Lower lobe of right lung (tissue), 2 donors: ENCODE measurements around the gene MUC12. TPM values are rescaled to one million over a fixed set of nuclear protein-coding genes. Genes with fewer than 3 reads are reported as not detected.
"Not testable (repeated sequence)": the region's sequence is repeated elsewhere in the genome, so short reads cannot be mapped to it uniquely, and the experiment has no call there.

Experiments used
- ATAC-seq, 2 donors: fragments of 200-7000 bp; cut with Tn5 transposase; one replicate each; pipeline ENCODE4 v1.9.1; 2020 to 2022; ENCODE audit warnings: mild to moderate bottlenecking in 2 of 2, moderate library complexity in 2 of 2
- DNase-seq: peaks from one replicate; pipeline ENCODE4 v3.0.0-alpha.2; 2020
- H3K27ac ChIP-seq: fragments of 200-600 bp; one replicate; pipeline ENCODE4 v1.8.0; 2022
- H3K27me3 ChIP-seq: fragments of 200-600 bp; one replicate; pipeline ENCODE4 v1.8.0; 2022; ENCODE audit warnings: low read depth
- H3K36me3 ChIP-seq: fragments of 200-600 bp; one replicate; pipeline ENCODE4 v1.8.0; 2022; ENCODE audit warnings: mild to moderate bottlenecking
- H3K4me1 ChIP-seq: fragments of 200-600 bp; one replicate; pipeline ENCODE4 v1.8.0; 2022
- H3K4me3 ChIP-seq: fragments of 200-600 bp; one replicate; pipeline ENCODE4 v1.8.0; 2022; ENCODE audit warnings: mild to moderate bottlenecking
- H3K9me3 ChIP-seq: fragments of 200-600 bp; one replicate; pipeline ENCODE4 v1.8.0; 2022
- CTCF ChIP-seq: fragments of 200-600 bp; IDR thresholded peaks from one replicate; pipeline ENCODE4 v1.8.0; 2022; ENCODE audit warnings: antibody characterized with exemption, mild to moderate bottlenecking
- intact Hi-C: fragments of 100-400 bp; cut with DNase I; formaldehyde crosslinking; loops from one replicate; pipeline ENCODE4 v1.11.0; 2022
- long read RNA-seq: library from polyadenylated mRNA; unstranded; transcript quantifications from one replicate; pipeline ENCODE4 v2.0.0, GENCODE V29; 2021
- total RNA-seq: library from RNA; stranded (reverse); fragmentation: NEBNext Ultra II Directional; extraction: Animal tissue kit (Norgen Biotek cat#: 25700); gene quantifications from one replicate; pipeline ENCODE4 v1.2.1, GENCODE V29; 2021
- donor health status: DM: no; HTN: yes; CAD: no; lungs with severe emphysema.

MUC12 gene
- total RNA-seq: 1.2 TPM
- long read RNA-seq, partial matches to known transcripts: 0 of 1 reads
- long read RNA-seq, other reads (novel, unspliced or antisense): 1 of 1 reads

- TF ChIP-seq CTCF: no peak
- Histone ChIP-seq H3K4me3 (no peak within 1 kb of the TSS), H3K27ac (no peak within 1 kb of the TSS), H3K27me3 (peaks cover 52% of the 10 kb centered on the region), H3K4me1 (peaks cover 15% of the 10 kb centered on the region), H3K9me3 (no peaks in the 10 kb centered on the region), H3K36me3 (no peaks in the 10 kb centered on the region)
- no peak for ATAC-seq
- intact Hi-C loops: no loop called here
- DNase-seq: no peak
Observed at GRCh38 chr7:100969066-100969615, at the start of gene MUC12. MUC12 (plus strand) TSS chr7:100969565; CDS start chr7:100969623, 58 bp downstream.

- H3K4me1 ChIP-seq, H3K9me3 ChIP-seq, H3K36me3 ChIP-seq, H3K4me3 ChIP-seq, DNase-seq, H3K27ac ChIP-seq, intact Hi-C loops, ATAC-seq, H3K27me3 ChIP-seq: not testable (repeated sequence)
Observed at GRCh38 chr7:100919779-100920437, 49.5 kb upstream of the MUC12 start.

- ATAC-seq: no peak
- no peaks in the 10 kb centered on the region for H3K9me3 ChIP-seq
Observed at GRCh38 chr7:100921039-100921438, 48.3 kb upstream of the MUC12 start.

GRCh38 chr7:100923616-100924015 lies 45.7 kb upstream of the MUC12 start:
- peak overlapping the region; percentile 14 for H3K4me3 ChIP-seq
- ATAC-seq, DNase-seq: not testable (repeated sequence)

More at GRCh38 chr7:100921039-100921438, 48.3 kb upstream of the MUC12 start:
- TF ChIP-seq CTCF: no peak
- H3K36me3 ChIP-seq: no peaks in the 10 kb centered on the region
- H3K27ac ChIP-seq: no peak overlapping the region
- H3K4me1 ChIP-seq: no peaks in the 10 kb centered on the region
- H3K4me3 ChIP-seq: no peak overlapping the region
- intact Hi-C loops: no loop called here
- DNase-seq: no peak
- no peaks in the 10 kb centered on the region for H3K27me3 ChIP-seq

GRCh38 chr7:100929808-100930174 lies 39.6 kb upstream of the MUC12 start:
- ATAC-seq (peak in 1 of 2 donors; percentile 16), DNase-seq (no peak)
- no peak for TF ChIP-seq CTCF
- Histone ChIP-seq H3K4me3 (no peak overlapping the region), H3K4me1 (no peaks in the 10 kb centered on the region), H3K9me3 (no peaks in the 10 kb centered on the region), H3K27ac (peak overlapping the region; percentile 19), H3K36me3 (no peaks in the 10 kb centered on the region), H3K27me3 (no peaks in the 10 kb centered on the region)
- intact Hi-C loops: no loop called here

More at GRCh38 chr7:100923616-100924015, 45.7 kb upstream of the MUC12 start:
- H3K9me3 ChIP-seq, H3K4me1 ChIP-seq, H3K36me3 ChIP-seq, intact Hi-C loops, H3K27me3 ChIP-seq, H3K27ac ChIP-seq: not testable (repeated sequence)

- ATAC-seq (no peak), DNase-seq (no peak)
- Histone ChIP-seq H3K27ac (no peak overlapping the region), H3K4me1 (no peaks in the 10 kb centered on the region), H3K27me3 (no peaks in the 10 kb centered on the region), H3K9me3 (no peaks in the 10 kb centered on the region), H3K4me3 (no peak overlapping the region), H3K36me3 (no peaks in the 10 kb centered on the region)
- intact Hi-C loops: no loop called here
- no peak for TF ChIP-seq CTCF
Observed at GRCh38 chr7:100933734-100934133, 35.6 kb upstream of the MUC12 start.

GRCh38 chr7:100935381-100935780 lies 34.0 kb upstream of the MUC12 start:
- H3K4me3 ChIP-seq, intact Hi-C loops, DNase-seq, ATAC-seq, H3K36me3 ChIP-seq, H3K4me1 ChIP-seq, H3K9me3 ChIP-seq, H3K27me3 ChIP-seq, H3K27ac ChIP-seq: not testable (repeated sequence)

GRCh38 chr7:100936167-100936566 lies 33.2 kb upstream of the MUC12 start:
- ATAC-seq, DNase-seq, H3K27me3 ChIP-seq, H3K27ac ChIP-seq, intact Hi-C loops, H3K9me3 ChIP-seq, H3K4me3 ChIP-seq, H3K4me1 ChIP-seq, H3K36me3 ChIP-seq: not testable (repeated sequence)
